ENCODE results near the gene MYO7B.

DNA sequence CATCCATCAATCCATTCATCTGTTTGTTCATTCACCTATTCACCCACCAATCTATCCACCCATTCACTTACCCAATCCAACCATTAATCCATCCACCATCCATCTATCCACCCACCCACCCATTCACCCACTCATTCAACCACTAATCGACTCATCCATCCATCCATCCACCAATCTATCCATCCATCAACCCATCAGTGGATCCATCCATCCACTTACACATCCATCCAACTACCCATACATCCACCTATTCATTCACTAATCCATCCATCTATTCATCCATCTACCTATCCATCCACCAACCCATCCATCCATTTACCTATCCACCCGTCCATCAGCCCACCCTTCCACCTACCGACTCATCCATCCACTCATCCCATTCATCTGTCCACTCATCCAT, 11.3 kb downstream of the MYO7B start:
- TF ChIP-seq, protein P1, sequence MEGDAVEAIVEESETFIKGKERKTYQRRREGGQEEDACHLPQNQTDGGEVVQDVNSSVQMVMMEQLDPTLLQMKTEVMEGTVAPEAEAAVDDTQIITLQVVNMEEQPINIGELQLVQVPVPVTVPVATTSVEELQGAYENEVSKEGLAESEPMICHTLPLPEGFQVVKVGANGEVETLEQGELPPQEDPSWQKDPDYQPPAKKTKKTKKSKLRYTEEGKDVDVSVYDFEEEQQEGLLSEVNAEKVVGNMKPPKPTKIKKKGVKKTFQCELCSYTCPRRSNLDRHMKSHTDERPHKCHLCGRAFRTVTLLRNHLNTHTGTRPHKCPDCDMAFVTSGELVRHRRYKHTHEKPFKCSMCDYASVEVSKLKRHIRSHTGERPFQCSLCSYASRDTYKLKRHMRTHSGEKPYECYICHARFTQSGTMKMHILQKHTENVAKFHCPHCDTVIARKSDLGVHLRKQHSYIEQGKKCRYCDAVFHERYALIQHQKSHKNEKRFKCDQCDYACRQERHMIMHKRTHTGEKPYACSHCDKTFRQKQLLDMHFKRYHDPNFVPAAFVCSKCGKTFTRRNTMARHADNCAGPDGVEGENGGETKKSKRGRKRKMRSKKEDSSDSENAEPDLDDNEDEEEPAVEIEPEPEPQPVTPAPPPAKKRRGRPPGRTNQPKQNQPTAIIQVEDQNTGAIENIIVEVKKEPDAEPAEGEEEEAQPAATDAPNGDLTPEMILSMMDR (conservative IDR thresholded peaks at IDR 0.05; ENCODE audit: low read length) = no peak
- no peak for TF ChIP-seq EZH2phosphoT487 (IDR thresholded peaks at IDR 0.05; ENCODE audit: borderline replicate concordance, low read depth, low read length)
